Measurements from ENCODE around the gene KCNH6.

KCNH6 gene

DNA sequence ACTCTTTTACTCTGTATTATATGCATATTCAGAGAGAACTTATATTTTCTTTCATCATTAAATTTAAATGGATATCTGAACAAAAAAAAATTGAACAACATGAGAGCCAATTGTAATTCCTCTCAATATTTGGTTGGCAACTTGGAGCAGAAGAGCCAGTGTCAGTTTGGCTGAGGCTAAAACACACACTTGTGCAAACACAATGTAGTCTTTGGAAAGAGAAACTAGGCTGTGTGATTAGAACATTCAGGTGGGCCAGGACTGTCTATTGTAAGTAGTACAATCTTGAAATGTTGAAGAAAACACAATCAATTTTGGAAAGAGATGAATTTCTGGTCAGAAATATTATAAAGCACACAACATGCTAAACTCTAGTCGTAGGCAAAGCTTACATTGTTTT, 44.1 kb downstream of the KCNH6 start:
- no peak overlapping the region for H3K27ac Mint-ChIP-seq
- TF ChIP-seq, protein P1, sequence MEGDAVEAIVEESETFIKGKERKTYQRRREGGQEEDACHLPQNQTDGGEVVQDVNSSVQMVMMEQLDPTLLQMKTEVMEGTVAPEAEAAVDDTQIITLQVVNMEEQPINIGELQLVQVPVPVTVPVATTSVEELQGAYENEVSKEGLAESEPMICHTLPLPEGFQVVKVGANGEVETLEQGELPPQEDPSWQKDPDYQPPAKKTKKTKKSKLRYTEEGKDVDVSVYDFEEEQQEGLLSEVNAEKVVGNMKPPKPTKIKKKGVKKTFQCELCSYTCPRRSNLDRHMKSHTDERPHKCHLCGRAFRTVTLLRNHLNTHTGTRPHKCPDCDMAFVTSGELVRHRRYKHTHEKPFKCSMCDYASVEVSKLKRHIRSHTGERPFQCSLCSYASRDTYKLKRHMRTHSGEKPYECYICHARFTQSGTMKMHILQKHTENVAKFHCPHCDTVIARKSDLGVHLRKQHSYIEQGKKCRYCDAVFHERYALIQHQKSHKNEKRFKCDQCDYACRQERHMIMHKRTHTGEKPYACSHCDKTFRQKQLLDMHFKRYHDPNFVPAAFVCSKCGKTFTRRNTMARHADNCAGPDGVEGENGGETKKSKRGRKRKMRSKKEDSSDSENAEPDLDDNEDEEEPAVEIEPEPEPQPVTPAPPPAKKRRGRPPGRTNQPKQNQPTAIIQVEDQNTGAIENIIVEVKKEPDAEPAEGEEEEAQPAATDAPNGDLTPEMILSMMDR (IDR thresholded peaks at IDR 0.05), result no peak
- no peaks in the 10 kb centered on the region for H3K27me3 Mint-ChIP-seq (ENCODE audit: low read depth, poor library complexity)
- H3K4me3 Mint-ChIP-seq, result no peak overlapping the region
- no peaks in the 10 kb centered on the region for H3K4me1 Mint-ChIP-seq
- H3K36me3 Mint-ChIP-seq (ENCODE audit: low read depth), result peaks cover 14% of the 10 kb centered on the region
- DNase-seq, result no peak
- H3K9me3 Mint-ChIP-seq, result no peaks in the 10 kb centered on the region

DNA sequence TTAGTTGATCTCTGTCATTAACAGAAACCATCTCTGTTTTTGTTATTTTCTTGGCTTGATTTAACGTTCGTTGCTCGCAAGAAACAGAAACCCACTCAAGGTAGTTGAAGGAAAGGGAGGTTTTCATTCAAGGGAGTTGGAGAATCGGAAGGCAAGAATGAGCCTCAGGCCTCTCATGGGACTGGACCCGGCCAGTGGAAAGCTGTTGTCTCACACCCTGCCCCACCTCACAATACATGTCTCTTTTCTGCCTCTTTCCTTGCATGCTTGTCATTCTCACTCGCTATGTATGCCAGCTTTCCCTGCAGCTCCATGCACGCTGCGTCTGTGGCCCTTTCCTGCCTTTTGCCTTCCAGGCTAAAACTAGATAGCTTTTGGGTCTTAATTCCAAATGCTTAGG, 45.4 kb downstream of the KCNH6 start:
- peak overlapping the region; percentile 81 for H3K27ac Mint-ChIP-seq
- H3K4me3 Mint-ChIP-seq, result no peak overlapping the region
- no peaks in the 10 kb centered on the region for H3K9me3 Mint-ChIP-seq
- H3K4me1 Mint-ChIP-seq, result no peaks in the 10 kb centered on the region
- no peak for DNase-seq
- H3K36me3 Mint-ChIP-seq (ENCODE audit: low read depth), result peaks cover 14% of the 10 kb centered on the region
- no peaks in the 10 kb centered on the region for H3K27me3 Mint-ChIP-seq (ENCODE audit: low read depth, poor library complexity)
- TF ChIP-seq, protein P1 (IDR thresholded peaks at IDR 0.05), result no peak

DNA sequence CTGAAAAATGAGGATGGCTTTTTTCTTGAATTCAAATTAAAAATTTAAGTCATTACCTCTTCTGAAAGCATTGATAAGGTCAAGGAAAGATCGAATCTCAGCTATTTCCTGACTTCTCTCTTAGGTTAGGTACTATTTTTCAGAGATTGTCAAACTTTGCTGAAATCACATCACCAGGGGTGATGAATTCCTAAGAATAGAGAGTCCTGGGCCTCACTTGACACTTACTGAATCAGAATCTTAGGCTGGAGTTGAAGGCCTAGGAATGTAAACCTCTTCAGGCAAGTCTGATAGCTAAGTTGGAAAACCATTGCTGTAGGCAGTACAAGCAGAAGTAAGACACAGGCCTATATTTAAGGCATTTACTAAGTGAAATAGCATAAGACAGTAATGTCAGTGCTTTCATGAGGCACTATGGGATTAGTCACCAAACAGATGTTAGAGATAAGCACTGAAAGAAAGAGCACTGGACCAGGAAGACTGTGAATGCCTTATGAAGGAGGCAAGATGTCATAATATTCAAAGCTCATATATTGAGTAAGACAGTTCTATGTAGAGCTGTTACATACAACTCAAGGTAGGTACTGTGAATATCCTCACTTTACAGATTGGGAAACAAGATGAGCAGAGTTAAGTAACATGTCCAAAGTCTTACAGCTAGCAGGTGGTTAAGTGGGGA, 48.6 kb downstream of the KCNH6 start:
- Mint-ChIP-seq H3K36me3 (ENCODE audit: low read depth) (peaks cover 8% of the 10 kb centered on the region), H3K4me1 (no peaks in the 10 kb centered on the region), H3K9me3 (no peaks in the 10 kb centered on the region), H3K4me3 (no peak overlapping the region), H3K27ac (peak overlapping the region; percentile 2), H3K27me3 (ENCODE audit: low read depth, poor library complexity) (no peaks in the 10 kb centered on the region)
- TF ChIP-seq, protein P1 (IDR thresholded peaks at IDR 0.05), result no peak
- no peak for DNase-seq

DNA sequence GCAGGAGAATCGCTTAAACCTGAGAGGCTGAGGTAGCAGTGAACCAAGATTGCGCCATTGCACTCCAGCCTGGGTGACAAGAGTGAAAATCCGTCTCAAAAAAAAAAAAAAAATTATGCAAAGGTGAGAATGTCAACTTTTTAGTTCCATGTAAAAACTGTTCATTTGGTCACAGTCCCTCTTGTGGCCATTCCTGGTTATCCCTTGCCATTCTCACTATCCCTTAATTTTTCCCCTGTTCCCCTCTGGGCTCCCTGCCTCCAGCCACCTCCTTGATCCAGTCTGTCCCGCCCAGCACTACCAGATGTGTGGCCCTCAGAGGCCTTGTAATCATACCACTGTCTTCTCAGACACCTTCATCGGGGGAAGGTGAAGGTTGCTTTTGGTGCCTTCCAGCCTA, 50.5 kb downstream of the KCNH6 start:
- DNase-seq, result no peak
- Mint-ChIP-seq H3K36me3 (ENCODE audit: low read depth) (no peaks in the 10 kb centered on the region), H3K4me3 (no peak overlapping the region), H3K27me3 (ENCODE audit: low read depth, poor library complexity) (no peaks in the 10 kb centered on the region), H3K27ac (no peak overlapping the region), H3K9me3 (no peaks in the 10 kb centered on the region), H3K4me1 (no peaks in the 10 kb centered on the region)
- TF ChIP-seq, protein P1 (IDR thresholded peaks at IDR 0.05), result peak; percentile 37

DNA sequence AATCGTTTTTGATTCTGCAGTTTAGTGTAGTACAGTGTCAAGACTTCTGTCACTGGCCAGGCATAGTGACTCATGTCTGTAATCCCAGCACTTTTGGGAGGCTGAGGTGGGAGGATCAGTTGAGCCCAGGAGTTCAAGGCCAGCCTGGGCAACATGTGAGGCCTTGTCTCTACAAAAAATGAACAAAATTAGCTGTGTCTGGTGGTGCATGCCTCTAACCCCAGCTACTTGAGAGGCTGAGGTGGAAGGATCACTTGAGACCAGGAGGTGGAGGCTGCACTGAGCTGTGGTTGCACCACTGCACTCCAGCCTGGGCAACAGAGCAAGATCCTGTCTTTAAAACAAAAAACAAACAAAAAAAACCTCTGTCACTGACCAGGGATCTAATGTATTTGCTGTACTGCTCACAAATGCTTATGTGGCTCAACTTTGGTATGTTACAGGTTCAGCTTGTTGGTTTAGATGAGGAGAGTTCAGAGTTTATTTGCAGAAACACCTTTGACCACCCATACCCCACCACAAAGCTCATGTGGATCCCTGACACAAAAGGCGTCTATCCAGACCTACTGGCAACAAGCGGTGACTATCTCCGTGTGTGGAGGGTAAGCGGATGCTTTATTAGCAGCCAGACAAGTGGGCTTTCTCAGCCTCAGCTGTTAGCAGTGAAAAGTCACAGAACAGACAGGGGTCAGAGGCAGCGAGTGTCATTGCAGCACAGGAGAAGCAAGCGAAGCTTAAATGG, 55.0 kb downstream of the KCNH6 start:
- Mint-ChIP-seq H3K4me3 (no peak overlapping the region), H3K9me3 (no peaks in the 10 kb centered on the region), H3K27ac (no peak overlapping the region), H3K27me3 (ENCODE audit: low read depth, poor library complexity) (no peaks in the 10 kb centered on the region), H3K4me1 (peaks cover 8% of the 10 kb centered on the region), H3K36me3 (ENCODE audit: low read depth) (peaks cover 34% of the 10 kb centered on the region)
- TF ChIP-seq, protein P1 (IDR thresholded peaks at IDR 0.05), result no peak
- no peak for DNase-seq

DNA sequence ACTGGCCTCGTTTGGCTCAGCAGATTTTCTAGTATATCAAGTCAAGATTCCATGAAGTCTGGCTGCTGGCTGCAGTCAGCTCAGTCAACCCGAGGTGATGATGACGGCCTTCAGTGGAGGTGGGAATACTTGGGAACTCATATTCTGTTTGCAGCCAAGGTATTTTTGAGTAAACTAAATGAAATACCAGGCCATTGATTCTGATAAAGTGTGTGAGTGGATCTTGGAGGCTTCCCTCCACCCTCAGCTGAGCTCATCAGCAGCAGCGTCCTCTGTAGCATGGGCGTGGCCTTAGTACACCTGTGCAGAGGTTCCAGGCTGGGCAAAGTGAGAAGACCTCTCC, 55.6 kb downstream of the KCNH6 start:
- Mint-ChIP-seq H3K27ac (no peak overlapping the region), H3K9me3 (no peaks in the 10 kb centered on the region), H3K36me3 (ENCODE audit: low read depth) (peaks cover 40% of the 10 kb centered on the region), H3K4me1 (peaks cover 9% of the 10 kb centered on the region), H3K4me3 (no peak overlapping the region), H3K27me3 (ENCODE audit: low read depth, poor library complexity) (no peaks in the 10 kb centered on the region)
- no peak for DNase-seq
- TF ChIP-seq, protein P1 (IDR thresholded peaks at IDR 0.05), result no peak

All from nephron progenitor cell (in vitro differentiated cells).